Measurements from ENCODE around the gene CFAP45. TPM values are rescaled to one million over a fixed set of nuclear protein-coding genes. Genes with fewer than 3 reads are reported as not detected.
A peak's percentile ranks its signal among the peaks of the same experiment; 100 is the strongest.

Gene CFAP45
- total RNA-seq, 4 donors from 2014 or later = 0.46 to 3.0 (median 0.66) TPM

DNA sequence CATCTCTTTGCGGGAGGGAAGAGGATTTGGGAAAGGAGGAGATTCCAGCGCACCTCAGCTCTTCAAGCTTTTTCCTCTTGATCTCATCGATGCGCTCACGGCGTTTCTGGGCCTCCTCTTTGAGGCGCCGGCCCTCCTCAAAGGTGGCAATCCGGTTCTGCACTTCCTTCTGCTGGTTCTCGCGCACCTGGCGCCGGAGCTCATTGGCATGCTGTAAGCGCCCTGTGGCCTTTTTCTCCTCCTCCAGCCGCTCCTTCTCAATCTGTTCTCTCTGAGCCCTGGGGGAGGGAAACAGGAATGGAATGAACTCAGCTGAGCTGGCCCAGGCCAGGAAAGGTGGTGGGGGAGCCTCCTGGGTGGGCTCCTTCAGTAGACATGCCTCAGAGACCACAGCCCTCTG lies 27.1 kb downstream of the CFAP45 start:
- TF ChIP-seq POLR2A (IDR thresholded peaks at IDR 0.05) = no peak
- intact Hi-C loops (cut with DNase I; ENCODE audit: low total_unique reads) = no loop called here

DNA sequence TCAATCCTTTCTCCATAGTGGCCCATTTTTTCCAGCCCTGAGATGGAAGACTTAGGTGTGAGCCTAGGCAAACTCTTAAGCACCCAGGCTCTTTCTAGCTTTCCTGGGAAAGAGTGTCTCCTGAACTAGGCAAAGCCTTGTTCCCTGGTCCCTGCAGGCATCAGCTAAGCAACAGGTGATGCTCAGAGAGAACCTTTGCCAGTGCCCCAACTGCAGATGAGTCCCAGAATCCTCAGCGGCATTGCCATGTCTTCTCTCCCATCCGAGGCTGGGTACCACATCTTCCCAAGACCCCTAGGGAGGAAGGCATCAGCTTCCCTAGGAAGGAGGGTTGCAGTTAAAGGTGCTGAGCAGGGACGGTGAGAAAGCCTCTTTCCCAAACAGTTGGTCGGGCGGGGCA lies 29.3 kb downstream of the CFAP45 start:
- TF ChIP-seq, protein P1, sequence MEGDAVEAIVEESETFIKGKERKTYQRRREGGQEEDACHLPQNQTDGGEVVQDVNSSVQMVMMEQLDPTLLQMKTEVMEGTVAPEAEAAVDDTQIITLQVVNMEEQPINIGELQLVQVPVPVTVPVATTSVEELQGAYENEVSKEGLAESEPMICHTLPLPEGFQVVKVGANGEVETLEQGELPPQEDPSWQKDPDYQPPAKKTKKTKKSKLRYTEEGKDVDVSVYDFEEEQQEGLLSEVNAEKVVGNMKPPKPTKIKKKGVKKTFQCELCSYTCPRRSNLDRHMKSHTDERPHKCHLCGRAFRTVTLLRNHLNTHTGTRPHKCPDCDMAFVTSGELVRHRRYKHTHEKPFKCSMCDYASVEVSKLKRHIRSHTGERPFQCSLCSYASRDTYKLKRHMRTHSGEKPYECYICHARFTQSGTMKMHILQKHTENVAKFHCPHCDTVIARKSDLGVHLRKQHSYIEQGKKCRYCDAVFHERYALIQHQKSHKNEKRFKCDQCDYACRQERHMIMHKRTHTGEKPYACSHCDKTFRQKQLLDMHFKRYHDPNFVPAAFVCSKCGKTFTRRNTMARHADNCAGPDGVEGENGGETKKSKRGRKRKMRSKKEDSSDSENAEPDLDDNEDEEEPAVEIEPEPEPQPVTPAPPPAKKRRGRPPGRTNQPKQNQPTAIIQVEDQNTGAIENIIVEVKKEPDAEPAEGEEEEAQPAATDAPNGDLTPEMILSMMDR (IDR thresholded peaks at IDR 0.05) = no peak
- no peak for TF ChIP-seq POLR2A (IDR thresholded peaks at IDR 0.05)
- WGBS, 2 donors = 78 to 86% methylated on average over 5 of the region's 5 CpGs
- intact Hi-C loops (cut with DNase I; ENCODE audit: low total_unique reads) = no loop called here
- H3K4me3 ChIP-seq (ENCODE audit: low read depth, poor library complexity, severe bottlenecking) = no peak overlapping the region
- peak in 1 of 2 donors; percentile 57 for DNase-seq (ENCODE audit: low spot score in 2 of 2)

More for the DNA sequence above, 27.1 kb downstream of the CFAP45 start:
- peak; percentile 45 to 86 for DNase-seq (ENCODE audit: low spot score in 2 of 2)
- WGBS, 2 donors = 62 to 63% methylated on average over 15 of the region's 15 CpGs
- no peak overlapping the region for H3K4me3 ChIP-seq (ENCODE audit: low read depth, poor library complexity, severe bottlenecking)

DNA sequence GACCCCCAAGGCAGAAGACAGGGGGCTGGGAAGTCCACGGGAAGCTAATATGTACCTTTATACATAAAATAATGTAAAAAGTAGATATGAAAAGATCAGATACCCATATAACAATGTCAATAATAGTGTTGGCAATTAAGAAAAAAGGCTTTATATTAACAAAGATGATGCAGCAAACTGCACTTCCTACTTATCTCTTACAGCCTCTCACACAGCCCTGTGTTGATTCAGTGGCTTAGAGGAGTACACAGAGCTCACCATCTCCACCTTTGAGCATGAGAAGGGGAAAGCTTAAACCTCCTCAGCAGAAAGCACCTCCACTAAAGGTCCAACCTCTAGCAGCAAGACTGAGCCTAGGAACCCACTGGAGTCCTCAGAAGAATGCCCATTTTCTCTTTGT lies 30.4 kb downstream of the CFAP45 start:
- intact Hi-C loops (cut with DNase I; ENCODE audit: low total_unique reads) = no loop called here
- TF ChIP-seq, protein P1 (IDR thresholded peaks at IDR 0.05) = no peak
- TF ChIP-seq POLR2A (IDR thresholded peaks at IDR 0.05) = no peak
- WGBS, 2 donors = 46 to 50% methylated on average over 1 of the region's 1 CpG
- H3K4me3 ChIP-seq (ENCODE audit: low read depth, poor library complexity, severe bottlenecking) = no peak overlapping the region
- DNase-seq (ENCODE audit: low spot score in 2 of 2) = peak in 1 of 2 donors; percentile 15

DNA sequence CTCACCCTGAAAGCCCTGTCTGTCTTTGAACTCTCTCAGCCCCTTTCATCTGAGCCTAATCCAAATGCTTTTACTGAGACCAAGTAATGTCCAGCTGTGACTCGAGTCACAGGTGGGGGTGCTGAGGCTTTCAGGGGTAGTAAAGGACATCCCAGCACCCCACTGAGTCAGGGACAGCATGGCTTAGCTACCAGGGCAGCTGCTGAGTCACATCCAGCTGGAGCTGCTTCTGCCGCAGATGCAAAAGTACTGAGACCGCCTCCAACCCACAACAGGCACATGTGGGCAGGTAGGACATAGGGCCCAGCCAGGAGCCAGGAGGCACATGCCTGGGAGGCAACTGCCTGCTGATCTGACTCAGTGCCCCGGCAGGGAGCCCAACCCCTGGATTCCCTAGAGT lies 30.8 kb downstream of the CFAP45 start:
- WGBS, 2 donors = 36 to 37% methylated on average over 4 of the region's 4 CpGs
- no peak overlapping the region for H3K4me3 ChIP-seq (ENCODE audit: low read depth, poor library complexity, severe bottlenecking)
- intact Hi-C loops (cut with DNase I; ENCODE audit: low total_unique reads) = no loop called here
- no peak for TF ChIP-seq POLR2A (IDR thresholded peaks at IDR 0.05)
- TF ChIP-seq, protein P1 (IDR thresholded peaks at IDR 0.05) = no peak
- peak in 1 of 2 donors; percentile 84 for DNase-seq (ENCODE audit: low spot score in 2 of 2)

DNA sequence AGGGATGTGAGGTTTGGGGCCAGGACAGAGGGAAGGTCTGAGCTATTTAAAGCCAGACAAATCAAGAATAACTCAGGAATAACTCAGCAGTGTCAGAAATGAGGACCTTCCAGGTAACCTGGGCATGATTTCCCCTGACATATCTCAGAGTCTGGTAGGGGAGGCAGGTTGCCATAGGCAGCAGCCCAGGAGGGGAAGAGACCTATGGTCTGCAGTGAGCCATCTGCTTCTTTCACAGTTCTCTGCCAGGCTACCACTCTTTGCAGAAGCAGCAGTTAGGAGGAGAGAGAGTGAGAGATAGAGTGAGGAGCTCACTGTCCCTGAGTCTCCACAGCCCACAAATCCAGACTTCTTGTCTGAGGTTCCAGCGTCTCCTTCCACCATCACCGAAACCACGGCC lies 31.2 kb downstream of the CFAP45 start:
- 59 to 77% methylated on average over 3 of the region's 3 CpGs for WGBS, 2 donors
- intact Hi-C loops (cut with DNase I; ENCODE audit: low total_unique reads) = no loop called here
- DNase-seq (ENCODE audit: low spot score in 2 of 2) = peak in 1 of 2 donors; percentile 67
- H3K4me3 ChIP-seq (ENCODE audit: low read depth, poor library complexity, severe bottlenecking) = no peak overlapping the region
- no peak for TF ChIP-seq POLR2A (IDR thresholded peaks at IDR 0.05)
- TF ChIP-seq, protein P1 (IDR thresholded peaks at IDR 0.05) = no peak

DNA sequence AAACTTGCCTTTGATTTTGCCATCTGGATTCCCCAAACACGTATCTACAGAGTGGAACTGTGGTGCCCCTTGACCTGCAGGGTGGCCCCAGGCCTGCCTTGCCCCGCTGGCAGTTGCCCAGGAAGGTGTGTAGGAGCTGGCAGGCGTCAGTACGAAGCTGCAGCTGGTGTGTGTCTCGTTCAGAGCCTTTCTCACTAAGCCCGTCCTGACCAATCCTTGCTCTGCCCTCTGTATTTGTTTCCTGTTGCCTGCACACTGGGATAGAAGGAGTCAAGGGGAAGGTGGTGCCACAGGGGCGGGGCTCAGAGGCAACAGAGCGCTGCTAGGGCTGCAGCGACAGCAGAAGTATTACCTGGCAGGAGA lies 32.3 kb downstream of the CFAP45 start:
- DNase-seq (ENCODE audit: low spot score in 2 of 2) = peak; percentile 68 to 89
- intact Hi-C loops (cut with DNase I; ENCODE audit: low total_unique reads) = no loop called here
- TF ChIP-seq POLR2A (IDR thresholded peaks at IDR 0.05) = no peak
- TF ChIP-seq, protein P1 (IDR thresholded peaks at IDR 0.05) = no peak
- H3K4me3 ChIP-seq (ENCODE audit: low read depth, poor library complexity, severe bottlenecking) = no peak overlapping the region
- WGBS, 2 donors = 16 to 20% methylated on average over 9 of the region's 9 CpGs

Measured in lower leg skin (tissue), 4 donors.